Fibroblast of lung (primary cell): ENCODE results near the gene TGFB3. TPM values are rescaled to one million over a fixed set of nuclear protein-coding genes. Genes with fewer than 3 reads are reported as not detected.

Source experiments
- DNase-seq, 2 donors: peaks; one replicate each; pipeline versions ENCODE4 v3.0.0 to v3.0.0-alpha.2; 2010; ENCODE audit warnings: low read depth in 2 of 2
- H2AFZ ChIP-seq: 2 replicates; pipeline ENCODE4 v1.5.1; 2012; ENCODE audit warnings: low read length, control low read depth, inconsistent platforms
- H3K27ac ChIP-seq: 2 replicates; pipeline ENCODE4 v1.5.1; 2011; ENCODE audit warnings: low read length, control low read depth; ENCODE audit not compliant: insufficient read depth
- H3K27me3 ChIP-seq: 2 replicates; pipeline ENCODE4 v1.5.1; 2011; ENCODE audit warnings: mild to moderate bottlenecking, low read length; ENCODE audit not compliant: control insufficient read depth, insufficient read depth
- H3K36me3 ChIP-seq: 2 replicates; pipeline ENCODE4 v1.5.1; 2011; ENCODE audit warnings: low read length; ENCODE audit not compliant: control insufficient read depth, insufficient read depth
- H3K4me1 ChIP-seq: 2 replicates; pipeline ENCODE4 v1.5.1; 2011; ENCODE audit warnings: low read length; ENCODE audit not compliant: control insufficient read depth, insufficient read depth; ENCODE audit errors: extremely low read depth
- H3K4me2 ChIP-seq: 2 replicates; pipeline ENCODE4 v1.5.1; 2011; ENCODE audit warnings: low read length, control low read depth; ENCODE audit not compliant: insufficient read depth; ENCODE audit errors: extremely low read depth
- H3K4me3 ChIP-seq, 4 experiments: fragments of 200-600 bp in 1 of 4; sonication (generic) in 1 of 4; replicated peaks in 1 of 4; 2 replicates each; pipeline ENCODE4 v1.5.1; 2011 to 2016; ENCODE audit warnings: low read length in 4 of 4, low read depth in 3 of 4, mild to moderate bottlenecking in 3 of 4, control low read depth in 2 of 4, inconsistent platforms in 1 of 4, mixed read lengths in 1 of 4; ENCODE audit not compliant: insufficient read depth in 1 of 4; ENCODE audit errors: control extremely low read depth in 1 of 4
- H3K79me2 ChIP-seq: 2 replicates; pipeline ENCODE4 v1.5.1; 2012; ENCODE audit warnings: mild to moderate bottlenecking, low read length, inconsistent platforms; ENCODE audit not compliant: control insufficient read depth, insufficient read depth
- H3K9ac ChIP-seq: 2 replicates; pipeline ENCODE4 v1.5.1; 2011; ENCODE audit warnings: mild to moderate bottlenecking, low read length, control low read depth; ENCODE audit not compliant: insufficient read depth
- H3K9me3 ChIP-seq: 2 replicates; pipeline ENCODE4 v1.5.1; 2012; ENCODE audit warnings: low read depth, low read length; ENCODE audit not compliant: control insufficient read depth, insufficient read depth
- H4K20me1 ChIP-seq: 2 replicates; pipeline ENCODE4 v1.5.1; 2011; ENCODE audit warnings: low read length; ENCODE audit not compliant: control insufficient read depth, insufficient read depth; ENCODE audit errors: extremely low read depth
- EZH2 ChIP-seq: IDR thresholded peaks from 2 replicates; pipeline ENCODE4 v1.5.1; 2012; ENCODE audit warnings: low read length, control low read depth, mild to moderate bottlenecking; ENCODE audit errors: missing control alignments
- polyA plus RNA-seq, 2 donors: library from polyadenylated mRNA; depleted of rRNA in 1 of 2; stranded (reverse) in 1 of 2; unstranded in 1 of 2; fragments of >200 nt; gene quantifications; 2 replicates each; pipeline ENCODE4 v1.2.1, GENCODE V29; 2011 to 2012; ENCODE audit warnings: missing spikeins in 1 of 2
- total RNA-seq: library from RNA; depleted of rRNA; stranded (reverse); fragments of >200 nt; gene quantifications from 2 replicates; pipeline ENCODE4 v1.2.1, GENCODE V29; 2014
- TF ChIP-seq, protein P1 (sequence below), 2 donors: IDR thresholded peaks in 1 of 2; conservative IDR thresholded peaks in 1 of 2; 1 replicate in 1 of 2; 2 replicates in 1 of 2; pipeline ENCODE4 v1.5.1; 2011 to 2012; ENCODE audit warnings: low read length in 2 of 2, control low read depth in 1 of 2, inconsistent platforms in 1 of 2, low read depth in 1 of 2, mild to moderate bottlenecking in 1 of 2

The TGFB3 gene
- total and polyA plus RNA-seq, 2 donors (not counting 1 experiment from before 2014, with no cell fraction given), result 5.9 to 30.8 TPM

DNA sequence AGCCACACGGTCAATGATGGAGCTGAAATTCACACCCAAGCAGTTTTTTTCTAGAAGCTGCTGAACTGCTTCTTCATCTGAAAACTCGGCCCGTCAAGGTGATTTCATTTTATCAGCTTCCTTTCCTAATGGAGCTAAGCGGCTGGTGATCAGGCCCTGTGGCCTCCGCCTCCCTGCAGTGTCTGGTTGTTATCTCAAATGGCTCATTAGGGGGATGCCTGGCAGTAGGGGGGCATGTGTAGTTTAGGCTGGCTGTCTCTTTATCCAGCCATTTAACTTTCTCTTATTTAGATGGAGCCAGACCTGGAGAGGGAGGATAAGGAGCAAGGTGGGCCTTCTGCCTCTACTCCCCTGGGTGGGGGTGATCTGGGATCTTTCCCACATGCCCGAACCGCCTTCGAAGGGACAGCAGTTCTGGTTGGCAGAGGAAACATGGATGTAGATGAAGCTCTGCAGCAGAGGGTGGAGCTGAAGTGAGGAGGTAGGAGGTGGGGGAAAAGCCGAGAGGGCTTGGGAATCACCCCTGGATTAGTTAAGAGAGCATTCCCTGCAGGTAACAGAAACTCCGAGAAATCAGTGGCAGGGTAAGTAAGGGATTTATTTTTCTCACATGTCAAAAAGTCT is 64.4 kb downstream of the TGFB3 start:
- no peaks in the 10 kb centered on the region for H3K4me1 ChIP-seq
- H3K9ac ChIP-seq, result no peak overlapping the region

DNA sequence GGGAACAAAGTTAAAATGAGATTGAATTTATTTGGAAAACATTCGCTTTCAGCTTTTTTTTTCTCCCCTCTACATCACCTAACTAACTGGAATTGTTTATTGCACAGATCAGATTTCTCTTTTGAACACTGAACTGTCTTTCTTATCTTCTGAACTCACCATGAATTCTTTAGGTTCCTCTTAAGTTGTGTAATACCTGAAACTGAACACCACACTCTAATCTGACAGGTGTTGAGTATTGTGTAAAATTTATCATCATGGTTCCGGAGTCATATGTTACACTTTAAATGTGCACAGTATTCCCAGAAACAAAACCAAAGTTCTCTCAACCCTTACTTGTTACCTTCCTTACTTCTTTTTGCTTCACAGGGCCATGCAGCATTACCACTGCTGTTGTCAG is 66.8 kb downstream of the TGFB3 start:
- Histone ChIP-seq H2AFZ (no peak overlapping the region), H3K4me1 (no peaks in the 10 kb centered on the region), H3K9ac (no peak overlapping the region), H3K27ac (no peak overlapping the region), H3K4me3 (no peak overlapping the region), H3K27me3 (no peaks in the 10 kb centered on the region), H3K36me3 (no peaks in the 10 kb centered on the region), H3K9me3 (no peaks in the 10 kb centered on the region), H4K20me1 (no peaks in the 10 kb centered on the region), H3K4me2 (no peak overlapping the region), H3K79me2 (no peaks in the 10 kb centered on the region)
- no peak for TF ChIP-seq EZH2
- TF ChIP-seq, protein P1, sequence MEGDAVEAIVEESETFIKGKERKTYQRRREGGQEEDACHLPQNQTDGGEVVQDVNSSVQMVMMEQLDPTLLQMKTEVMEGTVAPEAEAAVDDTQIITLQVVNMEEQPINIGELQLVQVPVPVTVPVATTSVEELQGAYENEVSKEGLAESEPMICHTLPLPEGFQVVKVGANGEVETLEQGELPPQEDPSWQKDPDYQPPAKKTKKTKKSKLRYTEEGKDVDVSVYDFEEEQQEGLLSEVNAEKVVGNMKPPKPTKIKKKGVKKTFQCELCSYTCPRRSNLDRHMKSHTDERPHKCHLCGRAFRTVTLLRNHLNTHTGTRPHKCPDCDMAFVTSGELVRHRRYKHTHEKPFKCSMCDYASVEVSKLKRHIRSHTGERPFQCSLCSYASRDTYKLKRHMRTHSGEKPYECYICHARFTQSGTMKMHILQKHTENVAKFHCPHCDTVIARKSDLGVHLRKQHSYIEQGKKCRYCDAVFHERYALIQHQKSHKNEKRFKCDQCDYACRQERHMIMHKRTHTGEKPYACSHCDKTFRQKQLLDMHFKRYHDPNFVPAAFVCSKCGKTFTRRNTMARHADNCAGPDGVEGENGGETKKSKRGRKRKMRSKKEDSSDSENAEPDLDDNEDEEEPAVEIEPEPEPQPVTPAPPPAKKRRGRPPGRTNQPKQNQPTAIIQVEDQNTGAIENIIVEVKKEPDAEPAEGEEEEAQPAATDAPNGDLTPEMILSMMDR (conservative IDR thresholded peaks at IDR 0.05 in 1 of 2, IDR thresholded peaks at IDR 0.05 in 1 of 2; ENCODE audit: low read depth in 1 of 2, low read length in 2 of 2), result no peak
- no peak for DNase-seq

More for the DNA sequence above, 64.4 kb downstream of the TGFB3 start:
- H3K4me3 ChIP-seq, result no peak overlapping the region
- H3K79me2 ChIP-seq, result no peaks in the 10 kb centered on the region
- DNase-seq, result no peak
- H2AFZ ChIP-seq, result no peak overlapping the region
- H4K20me1 ChIP-seq, result no peaks in the 10 kb centered on the region
- H3K36me3 ChIP-seq, result no peaks in the 10 kb centered on the region
- no peak overlapping the region for H3K27ac ChIP-seq
- H3K27me3 ChIP-seq, result no peaks in the 10 kb centered on the region
- no peak overlapping the region for H3K4me2 ChIP-seq
- TF ChIP-seq, protein P1 (conservative IDR thresholded peaks at IDR 0.05 in 1 of 2, IDR thresholded peaks at IDR 0.05 in 1 of 2; ENCODE audit: low read depth in 1 of 2, low read length in 2 of 2), result no peak
- TF ChIP-seq EZH2, result no peak
- no peaks in the 10 kb centered on the region for H3K9me3 ChIP-seq

DNA sequence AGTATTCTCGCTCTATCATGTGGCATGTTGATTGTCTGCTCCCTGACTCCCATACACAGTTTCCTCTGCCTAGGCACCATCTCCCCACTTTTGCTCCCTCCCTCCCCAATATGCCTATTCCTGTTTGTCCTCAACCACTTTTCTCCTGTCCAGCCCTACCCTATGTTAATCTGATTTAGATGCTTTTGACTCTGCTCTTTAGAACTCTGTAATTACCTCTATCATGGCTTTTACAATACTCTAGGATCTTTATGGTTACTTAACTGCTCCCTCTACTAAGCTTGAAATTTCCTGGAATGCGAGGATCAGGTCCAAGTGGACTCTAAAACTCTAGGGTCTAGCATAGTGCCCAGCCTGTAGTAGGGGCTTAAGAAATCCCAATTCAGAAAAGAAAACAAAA is 68.6 kb downstream of the TGFB3 start:
- Histone ChIP-seq H3K79me2 (no peaks in the 10 kb centered on the region), H3K27me3 (no peaks in the 10 kb centered on the region), H3K9me3 (no peaks in the 10 kb centered on the region), H2AFZ (no peak overlapping the region), H3K9ac (no peak overlapping the region), H3K4me3 (no peak overlapping the region), H3K27ac (no peak overlapping the region), H3K4me1 (no peaks in the 10 kb centered on the region), H4K20me1 (no peaks in the 10 kb centered on the region), H3K36me3 (no peaks in the 10 kb centered on the region), H3K4me2 (no peak overlapping the region)
- no peak for DNase-seq
- TF ChIP-seq EZH2, result no peak
- TF ChIP-seq, protein P1 (conservative IDR thresholded peaks at IDR 0.05 in 1 of 2, IDR thresholded peaks at IDR 0.05 in 1 of 2; ENCODE audit: low read depth in 1 of 2, low read length in 2 of 2), result no peak
